HG03039 (cell line): ENCODE measurements around the gene STARD3NL.
"Not testable (repeated sequence)": the region's sequence is repeated elsewhere in the genome, so short reads cannot be mapped to it uniquely, and the experiment has no call there.

Source experiments
- ATAC-seq: cut with Tn5 transposase; IDR thresholded peaks from one replicate; pipeline ENCODE4 v1.9.1; 2021; ENCODE audit warnings: mild to moderate bottlenecking, moderate library complexity; ENCODE audit not compliant: unreplicated experiment

The STARD3NL gene, protein sequence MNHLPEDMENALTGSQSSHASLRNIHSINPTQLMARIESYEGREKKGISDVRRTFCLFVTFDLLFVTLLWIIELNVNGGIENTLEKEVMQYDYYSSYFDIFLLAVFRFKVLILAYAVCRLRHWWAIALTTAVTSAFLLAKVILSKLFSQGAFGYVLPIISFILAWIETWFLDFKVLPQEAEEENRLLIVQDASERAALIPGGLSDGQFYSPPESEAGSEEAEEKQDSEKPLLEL

GRCh38 chr7:38178004-38178694 lies at the start of gene STARD3NL:
Gene STARD3NL (plus strand): TSS chr7:38178245. CDS start chr7:38207505, 29,260 bp downstream.
- ATAC-seq = peak; percentile 99

- ATAC-seq = no peak
Observed at GRCh38 chr7:38129162-38129561, 48.9 kb upstream of the STARD3NL start.

GRCh38 chr7:38129579-38129978 lies 48.5 kb upstream of the STARD3NL start:
- no peak for ATAC-seq

GRCh38 chr7:38138171-38138570 lies 39.9 kb upstream of the STARD3NL start:
- no peak for ATAC-seq

GRCh38 chr7:38141187-38141586 lies 36.9 kb upstream of the STARD3NL start:
- no peak for ATAC-seq

GRCh38 chr7:38142736-38143135 lies 35.3 kb upstream of the STARD3NL start:
- peak; percentile 83 for ATAC-seq

DNA sequence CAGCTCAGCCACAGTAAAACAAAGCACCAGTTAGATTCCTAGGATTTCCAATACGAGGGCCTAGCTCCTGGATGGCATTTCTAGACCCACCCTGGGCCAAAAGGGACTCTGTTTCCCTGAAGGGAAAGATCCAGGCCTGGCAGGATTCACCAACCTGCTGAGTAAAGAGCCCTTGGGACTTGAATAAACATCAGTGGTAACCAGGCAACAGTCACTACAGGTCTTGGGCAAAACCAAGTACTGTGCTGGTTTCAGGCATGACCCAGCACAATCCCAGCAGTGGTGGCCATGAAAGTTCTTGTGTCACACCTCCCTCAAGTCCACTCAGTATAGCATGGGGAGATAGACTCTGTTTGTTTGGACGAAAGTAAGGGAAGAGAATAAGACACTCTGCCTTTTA lies 31.0 kb upstream of the STARD3NL start:
- ATAC-seq = no peak

GRCh38 chr7:38151556-38151955 lies 26.5 kb upstream of the STARD3NL start:
- no peak for ATAC-seq

GRCh38 chr7:38153515-38153914 lies 24.5 kb upstream of the STARD3NL start:
- ATAC-seq = no peak

- no peak for ATAC-seq
Observed at GRCh38 chr7:38154278-38154677, 23.8 kb upstream of the STARD3NL start.

DNA sequence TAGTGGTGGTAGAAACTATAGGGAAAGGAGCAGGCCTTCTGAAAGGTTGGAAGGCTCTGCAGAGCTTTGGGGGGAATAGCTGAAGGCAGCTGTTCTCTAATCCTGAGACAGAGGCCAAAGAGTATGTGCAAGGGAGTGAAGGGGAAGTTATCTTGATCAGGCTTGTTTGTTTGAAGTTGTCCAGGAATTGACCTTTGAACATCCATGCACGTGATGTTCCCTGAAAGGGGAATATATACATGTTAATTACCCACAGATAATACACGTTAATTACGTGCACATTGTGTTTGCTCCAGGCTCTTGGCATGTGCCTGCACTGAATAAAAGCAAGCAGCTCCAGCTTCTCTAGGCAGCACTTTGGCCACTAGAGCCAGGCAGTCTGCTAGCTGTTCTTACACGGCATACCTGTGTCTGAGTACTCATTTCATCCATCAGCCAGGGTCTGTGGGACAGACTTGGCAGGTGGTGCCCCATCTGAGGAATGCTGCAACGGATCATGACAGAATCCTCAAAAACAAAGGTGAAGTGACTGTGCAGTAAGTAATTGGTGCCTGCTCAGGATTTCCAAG lies 18.0 kb upstream of the STARD3NL start:
- ATAC-seq = no peak

- ATAC-seq = no peak
Observed at GRCh38 chr7:38162036-38162435, 16.0 kb upstream of the STARD3NL start.

DNA sequence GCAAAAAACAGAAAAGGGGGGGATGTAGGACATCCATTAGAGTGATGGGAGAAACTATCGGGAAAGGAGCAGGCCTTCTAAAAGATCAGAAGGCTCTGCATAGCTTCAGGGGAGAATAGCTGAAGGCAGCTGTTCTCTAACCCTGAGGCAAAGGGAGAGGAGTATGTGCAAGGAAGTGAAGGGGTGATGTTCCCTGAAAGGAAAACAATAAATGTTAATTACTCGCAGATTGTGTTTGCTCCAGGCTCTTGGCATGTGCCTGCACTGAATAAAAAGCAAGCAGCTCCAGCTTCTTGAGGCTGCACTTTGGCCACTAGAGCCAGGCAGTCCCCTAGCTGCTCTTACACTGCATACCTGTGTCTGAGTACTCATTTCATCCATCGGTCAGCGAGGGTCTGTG lies 14.4 kb upstream of the STARD3NL start:
- no peak for ATAC-seq

- no peak for ATAC-seq
Observed at GRCh38 chr7:38168890-38169570, 9.0 kb upstream of the STARD3NL start.

GRCh38 chr7:38169847-38170246 lies 8.2 kb upstream of the STARD3NL start:
- ATAC-seq = no peak

DNA sequence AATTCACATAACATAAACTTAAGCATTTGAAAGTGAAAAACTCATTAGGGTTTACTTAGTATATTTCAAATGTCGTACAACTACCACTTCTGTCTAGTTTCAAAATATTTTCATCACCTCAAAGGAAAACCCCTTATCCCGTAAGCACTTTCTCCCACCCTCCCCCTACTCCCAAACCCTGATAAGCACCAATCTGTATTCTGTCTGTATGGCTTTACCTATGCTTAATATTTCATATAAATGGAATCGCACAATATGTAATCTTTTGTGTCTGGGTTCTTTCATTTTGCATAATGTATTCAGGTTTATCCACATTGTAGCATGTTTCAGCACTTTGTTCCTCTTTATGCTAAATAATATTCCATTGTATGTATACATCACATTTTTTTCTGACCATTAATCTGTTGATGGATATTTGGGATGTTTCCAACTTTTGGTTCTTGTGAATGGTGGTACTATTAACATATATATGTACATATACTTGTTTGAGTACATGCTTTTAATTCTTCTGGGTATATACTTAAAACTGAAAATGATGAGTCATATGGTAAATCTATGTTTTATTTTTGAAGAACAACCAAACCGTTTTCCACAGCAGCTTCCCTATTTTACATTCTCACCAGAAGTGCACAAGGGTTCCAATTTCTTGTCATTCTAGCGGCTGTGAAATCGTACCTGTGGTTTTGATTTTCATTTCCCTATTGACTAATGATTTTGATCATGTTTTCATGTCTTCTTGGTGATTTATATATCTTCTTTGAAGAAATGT lies 6.2 kb upstream of the STARD3NL start:
- peak; percentile 60 for ATAC-seq

GRCh38 chr7:38175547-38175946 lies 2.5 kb upstream of the STARD3NL start:
- not testable (repeated sequence) for ATAC-seq

- peak; percentile 5 for ATAC-seq
Observed at GRCh38 chr7:38177621-38178003, 433 bp upstream of the STARD3NL start.

GRCh38 chr7:38178695-38179344 lies 775 bp downstream of the STARD3NL start:
- ATAC-seq = peak; percentile 17

- no peak for ATAC-seq
Observed at GRCh38 chr7:38179776-38180226, 1.8 kb downstream of the STARD3NL start.
